Osteocyte (in vitro differentiated cells): ENCODE data around the gene CD101. TPM values are rescaled to one million over a fixed set of nuclear protein-coding genes. Genes with fewer than 3 reads are reported as not detected.

Source experiments
- DNase-seq: peaks from one replicate; pipeline ENCODE4 v3.0.0; 2021; ENCODE audit warnings: mixed read lengths; ENCODE audit not compliant: unreplicated experiment; ENCODE audit errors: extremely low spot score
- H3K27ac Mint-ChIP-seq: one replicate; pipeline ENCODE4 v1.8.0; 2021; ENCODE audit warnings: mild to moderate bottlenecking, mixed read lengths; ENCODE audit not compliant: unreplicated experiment
- H3K27me3 Mint-ChIP-seq: one replicate; pipeline ENCODE4 v1.8.0; 2021; ENCODE audit warnings: mixed read lengths; ENCODE audit not compliant: unreplicated experiment
- H3K36me3 Mint-ChIP-seq: one replicate; pipeline ENCODE4 v1.8.0; 2021; ENCODE audit warnings: mixed read lengths; ENCODE audit not compliant: unreplicated experiment
- H3K4me1 Mint-ChIP-seq: one replicate; pipeline ENCODE4 v1.8.0; 2021; ENCODE audit warnings: mixed read lengths; ENCODE audit not compliant: unreplicated experiment
- H3K4me3 Mint-ChIP-seq: one replicate; pipeline ENCODE4 v1.8.0; 2021; ENCODE audit warnings: mild to moderate bottlenecking, moderate library complexity, mixed read lengths; ENCODE audit not compliant: unreplicated experiment
- H3K9me3 Mint-ChIP-seq: one replicate; pipeline ENCODE4 v1.8.0; 2021; ENCODE audit warnings: mixed read lengths; ENCODE audit not compliant: unreplicated experiment
- CTCF ChIP-seq: fragments of 200-600 bp; sonication (generic); IDR thresholded peaks from 2 replicates; pipeline ENCODE4 v1.5.0; 2021; ENCODE audit warnings: antibody characterized with exemption, mild to moderate bottlenecking, moderate library complexity
- long read RNA-seq: library from polyadenylated mRNA; unstranded; transcript quantifications from one replicate; pipeline ENCODE4 v2.0.0, GENCODE V29; 2021
- total RNA-seq: library from RNA; stranded (reverse); gene quantifications from 2 replicates; pipeline ENCODE4 v1.2.1, GENCODE V29; 2021

Gene CD101, protein sequence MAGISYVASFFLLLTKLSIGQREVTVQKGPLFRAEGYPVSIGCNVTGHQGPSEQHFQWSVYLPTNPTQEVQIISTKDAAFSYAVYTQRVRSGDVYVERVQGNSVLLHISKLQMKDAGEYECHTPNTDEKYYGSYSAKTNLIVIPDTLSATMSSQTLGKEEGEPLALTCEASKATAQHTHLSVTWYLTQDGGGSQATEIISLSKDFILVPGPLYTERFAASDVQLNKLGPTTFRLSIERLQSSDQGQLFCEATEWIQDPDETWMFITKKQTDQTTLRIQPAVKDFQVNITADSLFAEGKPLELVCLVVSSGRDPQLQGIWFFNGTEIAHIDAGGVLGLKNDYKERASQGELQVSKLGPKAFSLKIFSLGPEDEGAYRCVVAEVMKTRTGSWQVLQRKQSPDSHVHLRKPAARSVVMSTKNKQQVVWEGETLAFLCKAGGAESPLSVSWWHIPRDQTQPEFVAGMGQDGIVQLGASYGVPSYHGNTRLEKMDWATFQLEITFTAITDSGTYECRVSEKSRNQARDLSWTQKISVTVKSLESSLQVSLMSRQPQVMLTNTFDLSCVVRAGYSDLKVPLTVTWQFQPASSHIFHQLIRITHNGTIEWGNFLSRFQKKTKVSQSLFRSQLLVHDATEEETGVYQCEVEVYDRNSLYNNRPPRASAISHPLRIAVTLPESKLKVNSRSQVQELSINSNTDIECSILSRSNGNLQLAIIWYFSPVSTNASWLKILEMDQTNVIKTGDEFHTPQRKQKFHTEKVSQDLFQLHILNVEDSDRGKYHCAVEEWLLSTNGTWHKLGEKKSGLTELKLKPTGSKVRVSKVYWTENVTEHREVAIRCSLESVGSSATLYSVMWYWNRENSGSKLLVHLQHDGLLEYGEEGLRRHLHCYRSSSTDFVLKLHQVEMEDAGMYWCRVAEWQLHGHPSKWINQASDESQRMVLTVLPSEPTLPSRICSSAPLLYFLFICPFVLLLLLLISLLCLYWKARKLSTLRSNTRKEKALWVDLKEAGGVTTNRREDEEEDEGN
- total RNA-seq, result 0.50 and 0.78 TPM in 2 replicates
- long read RNA-seq, result 0 reads

GRCh38 chr1:117001254-117001927, at the start of gene CD101:
Gene CD101 (plus strand): TSS chr1:117001760. CDS start chr1:117001818, 58 bp downstream.
- Mint-ChIP-seq H3K4me1 (peaks cover 13% of the 10 kb centered on the region), H3K27me3 (peaks cover 8% of the 10 kb centered on the region), H3K36me3 (no peaks in the 10 kb centered on the region), H3K4me3 (no peak within 1 kb of the TSS), H3K9me3 (no peaks in the 10 kb centered on the region), H3K27ac (no peak within 1 kb of the TSS)
- TF ChIP-seq CTCF, result no peak
- no peak for DNase-seq

DNA sequence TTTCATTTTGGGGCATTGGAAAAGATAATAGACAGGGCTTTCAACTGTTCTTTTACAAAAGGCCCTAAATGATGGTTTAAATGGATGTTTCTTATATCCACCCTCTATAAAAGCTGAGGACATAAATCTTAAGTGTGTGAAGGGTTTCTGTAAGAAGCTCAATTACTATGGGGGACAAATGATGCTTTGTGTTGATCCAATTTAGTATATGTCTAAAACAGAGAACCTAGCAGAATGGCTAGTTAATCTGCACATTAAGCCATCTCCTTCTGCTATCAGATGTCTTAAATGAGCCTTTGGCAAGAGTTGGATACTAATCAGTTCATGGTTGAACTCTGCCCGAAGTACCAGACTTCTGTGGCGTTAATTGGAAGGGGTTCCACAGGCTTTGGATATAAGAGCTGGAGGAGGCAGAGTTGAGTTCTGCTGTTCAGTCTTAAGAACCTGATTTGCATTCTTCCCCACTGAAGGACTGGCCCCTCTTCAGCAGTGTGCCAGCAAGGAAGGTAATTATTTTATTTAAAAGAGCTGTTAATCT, 48.8 kb upstream of the CD101 start:
- Mint-ChIP-seq H3K4me3 (no peak overlapping the region), H3K27ac (no peak overlapping the region), H3K9me3 (no peaks in the 10 kb centered on the region), H3K36me3 (peaks cover 6% of the 10 kb centered on the region), H3K4me1 (no peaks in the 10 kb centered on the region), H3K27me3 (no peaks in the 10 kb centered on the region)
- DNase-seq, result no peak
- no peak for TF ChIP-seq CTCF

GRCh38 chr1:116954440-116954839, 47.1 kb upstream of the CD101 start:
- TF ChIP-seq CTCF, result no peak
- no peaks in the 10 kb centered on the region for H3K9me3 Mint-ChIP-seq
- H3K4me1 Mint-ChIP-seq, result no peaks in the 10 kb centered on the region
- H3K27me3 Mint-ChIP-seq, result no peaks in the 10 kb centered on the region
- H3K27ac Mint-ChIP-seq, result no peak overlapping the region
- peaks cover 4% of the 10 kb centered on the region for H3K36me3 Mint-ChIP-seq
- no peak overlapping the region for H3K4me3 Mint-ChIP-seq
- no peak for DNase-seq

DNA sequence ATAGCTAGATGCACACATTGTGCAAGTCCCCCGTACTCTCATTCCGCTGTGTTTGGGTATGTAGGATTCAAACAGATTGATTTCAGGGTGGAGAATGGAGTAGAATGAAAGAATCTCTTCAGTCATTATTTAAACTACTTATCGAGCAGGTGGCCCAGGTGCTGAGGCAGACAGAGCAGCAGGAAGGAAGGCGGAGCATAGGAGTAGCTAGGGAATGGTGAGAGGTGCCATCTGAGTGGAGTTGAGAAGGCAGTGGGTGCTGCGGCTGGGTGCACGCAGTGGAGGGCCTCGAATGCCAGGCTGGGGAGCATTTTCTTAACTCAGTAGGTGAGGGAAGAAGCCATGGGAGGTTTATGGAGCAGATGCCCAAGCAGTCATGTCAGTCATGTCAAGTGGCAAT, 45.2 kb upstream of the CD101 start:
- Mint-ChIP-seq H3K36me3 (no peaks in the 10 kb centered on the region), H3K9me3 (no peaks in the 10 kb centered on the region), H3K4me1 (no peaks in the 10 kb centered on the region), H3K27ac (no peak overlapping the region), H3K4me3 (no peak overlapping the region), H3K27me3 (no peaks in the 10 kb centered on the region)
- DNase-seq, result no peak
- no peak for TF ChIP-seq CTCF
